Right cardiac atrium (tissue), 5 donors: Measurements from ENCODE around the gene SRGAP2C. TPM values are rescaled to one million over a fixed set of nuclear protein-coding genes. Genes with fewer than 3 reads are reported as not detected.

Source experiments
- polyA plus RNA-seq: library from polyadenylated mRNA; stranded (reverse); fragments of 200-250 nt; gene quantifications from one replicate; pipeline ENCODE4 v1.2.3, GENCODE V29; 2013
- total RNA-seq, 4 donors: library from RNA; stranded (reverse); fragmentation: NEBNext Ultra II Directional; extraction: Animal tissue kit (Norgen Biotek cat#: 25700); gene quantifications; one replicate each; pipeline ENCODE4 v1.2.1, GENCODE V29; 2021
- donor health status: healthy with polysubstance abuse.
- donor health status: DM: no; HTN: yes; CAD: no.
- donor health status: DM: no; HTN: no; CAD: no.
- donor health status: DM: no; HTN: yes; CAD: no; lungs with severe emphysema.
- donor health status: DM: yes; HTN: yes; CAD: no.

SRGAP2C gene
- total and polyA plus RNA-seq, 5 donors: 6.2 to 28.8 (median 23.6) TPM

Other genes starting within 250 kb of the SRGAP2C start
- gene FAM72B, start 635 bp upstream of the SRGAP2C start, total RNA-seq: 1 to 10 TPM in 3 of 4 donors, under 1 TPM in 1; 0.58 to 1.4 (median 1.2) TPM
- gene FAM72B, start 635 bp upstream of the SRGAP2C start, polyA plus RNA-seq: 0.16 TPM